Natural killer cell (primary cell): ENCODE measurements around the gene CBX7. TPM values are rescaled to one million over a fixed set of nuclear protein-coding genes. Genes with fewer than 3 reads are reported as not detected.

ENCODE experiments used
- ATAC-seq, 3 donors: fragments of 150-1000 bp in 2 of 3; fragments of 200-7000 bp in 1 of 3; cut with Tn5 transposase; 1 replicate in 1 of 3; 2 replicates in 2 of 3; pipeline ENCODE4 v1.10.0; 2021; ENCODE audit warnings: mild to moderate bottlenecking in 2 of 3, moderate library complexity in 2 of 3
- DNase-seq, 2 donors: peaks; one replicate each; pipeline versions ENCODE4 v3.0.0 to v3.0.0-alpha.2; 2013 to 2021; ENCODE audit warnings: mixed read lengths in 1 of 2
- H3K27ac ChIP-seq: one replicate; pipeline ENCODE4 v1.5.1; 2013; ENCODE audit warnings: mild to moderate bottlenecking, low read length
- H3K27me3 ChIP-seq: one replicate; pipeline ENCODE4 v1.6.1; 2013; ENCODE audit warnings: low read length; ENCODE audit not compliant: control insufficient read depth, insufficient read depth
- H3K36me3 ChIP-seq: one replicate; pipeline ENCODE4 v1.6.1; 2013; ENCODE audit warnings: low read length; ENCODE audit not compliant: control insufficient read depth, insufficient read depth
- H3K4me1 ChIP-seq: one replicate; pipeline ENCODE4 v1.6.1; 2013; ENCODE audit warnings: low read length; ENCODE audit not compliant: control insufficient read depth, insufficient read depth
- H3K4me3 ChIP-seq: one replicate; pipeline ENCODE4 v1.5.1; 2013; ENCODE audit warnings: low read length
- H3K9me3 ChIP-seq: one replicate; pipeline ENCODE4 v1.6.1; 2013; ENCODE audit warnings: low read length; ENCODE audit not compliant: control insufficient read depth, insufficient read depth
- H3K27ac Mint-ChIP-seq, 2 donors: one replicate each; pipeline ENCODE4 v1.8.0; 2022; ENCODE audit warnings: mild to moderate bottlenecking in 2 of 2, mixed read lengths in 2 of 2, moderate library complexity in 1 of 2
- H3K27me3 Mint-ChIP-seq, 2 donors: one replicate each; pipeline ENCODE4 v1.8.0; 2022; ENCODE audit warnings: low read depth in 2 of 2, mixed read lengths in 2 of 2
- H3K36me3 Mint-ChIP-seq: one replicate; pipeline ENCODE4 v1.8.0; 2022; ENCODE audit warnings: mixed read lengths
- H3K4me1 Mint-ChIP-seq, 2 donors: one replicate each; pipeline ENCODE4 v1.8.0; 2022; ENCODE audit warnings: mixed read lengths in 2 of 2
- H3K4me3 Mint-ChIP-seq: one replicate; pipeline ENCODE4 v1.8.0; 2022; ENCODE audit warnings: mild to moderate bottlenecking, moderate library complexity, mixed read lengths
- H3K9me3 Mint-ChIP-seq, 2 donors: one replicate each; pipeline ENCODE4 v1.8.0; 2022; ENCODE audit warnings: mixed read lengths in 2 of 2
- WGBS: methylation state at CpG from one replicate; pipeline ENCODE4 v1.1.7; 2013; ENCODE audit warnings: missing lambda C conversion rate; ENCODE audit not compliant: insufficient coverage; 5-methylcytosine and 5-hydroxymethylcytosine counted together
- intact Hi-C: fragments of 100-400 bp; cut with micrococcal nuclease; formaldehyde crosslinking; loops from one replicate; pipeline ENCODE4 v1.14.2; 2022
- total RNA-seq, 4 donors: library from RNA; stranded (reverse); fragments of 120-200 nt in 1 of 4; gene quantifications; one replicate each; pipeline versions ENCODE4 v1.2.3 to v1.2.4, GENCODE V29; 2013 to 2022
- TF ChIP-seq, protein P1 (sequence below): fragments of 200-600 bp; IDR thresholded peaks from one replicate; pipeline ENCODE4 v1.8.0; 2022; ENCODE audit warnings: antibody characterized with exemption

The CBX7 gene
- total RNA-seq, 3 donors from 2014 or later (not counting 1 experiment from before 2014, with no cell fraction given) = 49.6 to 52.9 (median 50.0) TPM

DNA sequence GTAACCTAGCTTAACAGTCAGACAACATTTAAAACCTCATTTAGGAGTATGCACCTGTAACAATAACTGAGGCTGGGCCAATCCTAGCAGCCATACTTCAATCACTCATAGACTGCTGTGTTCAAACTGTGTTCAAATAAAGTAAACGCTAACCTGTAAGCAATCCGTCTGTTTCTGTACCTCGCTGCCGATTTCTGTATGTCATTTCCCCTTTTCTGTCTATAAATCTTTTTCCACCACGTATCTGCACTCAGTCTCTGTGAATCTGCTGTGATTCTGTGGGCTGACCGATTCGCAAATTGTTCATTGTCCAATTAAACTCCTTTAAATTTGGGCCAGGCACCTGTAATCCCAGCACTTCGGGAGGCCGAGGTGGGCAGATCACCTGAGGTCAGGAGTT lies 43.1 kb downstream of the CBX7 start:
- 66% methylated on average over 9 of the region's 9 CpGs for WGBS
- Mint-ChIP-seq H3K27ac (no peak overlapping the region), H3K4me3 (no peak overlapping the region), H3K36me3 (no peaks in the 10 kb centered on the region), H3K4me1 (peaks cover 10 to 13% of the 10 kb centered on the region in 2 donors), H3K27me3 (no peaks in the 10 kb centered on the region), H3K9me3 (no peaks in the 10 kb centered on the region)
- TF ChIP-seq, protein P1, sequence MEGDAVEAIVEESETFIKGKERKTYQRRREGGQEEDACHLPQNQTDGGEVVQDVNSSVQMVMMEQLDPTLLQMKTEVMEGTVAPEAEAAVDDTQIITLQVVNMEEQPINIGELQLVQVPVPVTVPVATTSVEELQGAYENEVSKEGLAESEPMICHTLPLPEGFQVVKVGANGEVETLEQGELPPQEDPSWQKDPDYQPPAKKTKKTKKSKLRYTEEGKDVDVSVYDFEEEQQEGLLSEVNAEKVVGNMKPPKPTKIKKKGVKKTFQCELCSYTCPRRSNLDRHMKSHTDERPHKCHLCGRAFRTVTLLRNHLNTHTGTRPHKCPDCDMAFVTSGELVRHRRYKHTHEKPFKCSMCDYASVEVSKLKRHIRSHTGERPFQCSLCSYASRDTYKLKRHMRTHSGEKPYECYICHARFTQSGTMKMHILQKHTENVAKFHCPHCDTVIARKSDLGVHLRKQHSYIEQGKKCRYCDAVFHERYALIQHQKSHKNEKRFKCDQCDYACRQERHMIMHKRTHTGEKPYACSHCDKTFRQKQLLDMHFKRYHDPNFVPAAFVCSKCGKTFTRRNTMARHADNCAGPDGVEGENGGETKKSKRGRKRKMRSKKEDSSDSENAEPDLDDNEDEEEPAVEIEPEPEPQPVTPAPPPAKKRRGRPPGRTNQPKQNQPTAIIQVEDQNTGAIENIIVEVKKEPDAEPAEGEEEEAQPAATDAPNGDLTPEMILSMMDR = no peak
- H3K9me3 ChIP-seq = no peaks in the 10 kb centered on the region
- H3K4me1 ChIP-seq = no peaks in the 10 kb centered on the region
- intact Hi-C loops = no loop called here
- H3K27ac ChIP-seq = no peak overlapping the region
- no peaks in the 10 kb centered on the region for H3K36me3 ChIP-seq
- no peak for ATAC-seq
- H3K27me3 ChIP-seq = no peaks in the 10 kb centered on the region
- no peak for DNase-seq
- H3K4me3 ChIP-seq = no peak overlapping the region

DNA sequence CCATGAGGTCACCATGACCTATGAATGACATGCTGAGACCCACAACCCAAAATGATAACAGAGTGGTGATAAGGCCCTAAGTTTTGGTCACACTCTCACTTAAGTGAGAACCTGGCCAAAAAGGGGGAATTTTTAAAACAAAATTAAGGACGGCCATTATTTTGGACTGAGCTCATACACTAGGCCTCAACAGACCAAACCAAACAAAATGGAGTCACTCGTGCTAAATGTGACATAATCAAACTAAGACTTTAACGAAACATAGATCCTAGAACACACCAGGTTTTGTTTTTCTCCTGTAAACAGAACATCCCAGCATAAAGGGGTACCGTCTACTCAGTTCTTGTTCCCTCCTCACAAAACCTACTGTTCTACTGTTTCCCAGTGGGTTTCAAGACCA lies 44.0 kb downstream of the CBX7 start:
- H3K4me3 ChIP-seq = no peak overlapping the region
- WGBS = 98% methylated on average over 4 of the region's 4 CpGs
- Mint-ChIP-seq H3K4me3 (no peak overlapping the region), H3K27ac (no peak overlapping the region), H3K9me3 (no peaks in the 10 kb centered on the region), H3K36me3 (no peaks in the 10 kb centered on the region), H3K4me1 (peaks cover 8 to 15% of the 10 kb centered on the region in 2 donors), H3K27me3 (no peaks in the 10 kb centered on the region)
- no peaks in the 10 kb centered on the region for H3K36me3 ChIP-seq
- intact Hi-C loops = no loop called here
- no peak overlapping the region for H3K27ac ChIP-seq
- TF ChIP-seq, protein P1 = no peak
- DNase-seq (no peak), ATAC-seq (no peak)
- no peaks in the 10 kb centered on the region for H3K4me1 ChIP-seq
- no peaks in the 10 kb centered on the region for H3K9me3 ChIP-seq
- H3K27me3 ChIP-seq = no peaks in the 10 kb centered on the region

DNA sequence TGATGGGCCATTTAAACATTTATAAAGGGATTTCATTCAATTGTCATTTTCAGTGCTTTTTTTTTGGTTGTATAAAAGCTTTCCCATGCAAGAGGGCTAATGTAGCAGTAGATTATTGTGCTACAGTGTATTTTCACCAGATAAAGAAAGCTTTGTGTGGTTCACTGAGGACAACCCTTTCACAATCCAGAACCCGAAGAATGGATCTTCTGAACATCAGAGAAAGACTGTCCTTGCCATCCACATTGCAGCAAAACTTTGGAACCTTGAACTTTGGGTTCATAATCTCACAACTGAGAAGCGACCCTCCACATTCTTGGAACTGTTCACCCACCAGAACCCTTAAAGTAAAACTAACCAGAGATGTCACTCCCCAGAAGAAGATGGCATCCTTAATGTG lies 46.2 kb downstream of the CBX7 start:
- no peaks in the 10 kb centered on the region for H3K4me1 ChIP-seq
- no peak overlapping the region for H3K4me3 Mint-ChIP-seq
- TF ChIP-seq, protein P1 = no peak
- peaks cover 11 to 14% of the 10 kb centered on the region in 2 donors for H3K4me1 Mint-ChIP-seq
- no peaks in the 10 kb centered on the region for H3K36me3 Mint-ChIP-seq
- no peak for DNase-seq
- WGBS = 97% methylated on average over 2 of the region's 2 CpGs
- no peak for ATAC-seq
- H3K9me3 ChIP-seq = no peaks in the 10 kb centered on the region
- H3K9me3 Mint-ChIP-seq = no peaks in the 10 kb centered on the region
- H3K27ac Mint-ChIP-seq = no peak overlapping the region
- H3K36me3 ChIP-seq = no peaks in the 10 kb centered on the region
- H3K4me3 ChIP-seq = no peak overlapping the region
- intact Hi-C loops = no loop called here
- H3K27me3 ChIP-seq = no peaks in the 10 kb centered on the region
- H3K27me3 Mint-ChIP-seq = no peaks in the 10 kb centered on the region
- H3K27ac ChIP-seq = no peak overlapping the region

DNA sequence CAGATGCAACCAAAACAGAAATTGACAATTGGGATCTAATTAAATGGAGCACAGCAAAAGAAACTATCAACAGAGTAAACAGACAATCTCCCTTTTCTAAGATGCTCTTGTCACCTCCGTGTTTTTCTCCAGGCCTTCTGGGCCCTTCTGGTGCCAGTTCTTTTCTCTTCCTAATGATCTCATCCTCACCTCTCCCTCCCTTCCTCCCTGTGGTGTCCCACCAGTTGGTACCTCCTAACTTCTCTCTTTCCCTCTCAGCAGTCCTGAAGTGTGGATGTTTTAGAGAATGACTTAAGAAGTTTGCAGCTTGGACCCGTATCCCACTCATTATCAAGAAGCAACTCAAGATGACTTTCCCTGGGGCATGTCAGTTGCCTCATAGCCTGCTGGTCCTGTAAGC lies 49.0 kb downstream of the CBX7 start:
- H3K27me3 Mint-ChIP-seq = no peaks in the 10 kb centered on the region
- TF ChIP-seq, protein P1 = no peak
- no peaks in the 10 kb centered on the region for H3K36me3 ChIP-seq
- 89% methylated on average over 2 of the region's 2 CpGs for WGBS
- H3K4me1 ChIP-seq = peaks cover 24% of the 10 kb centered on the region
- H3K27ac ChIP-seq = no peak overlapping the region
- no peaks in the 10 kb centered on the region for H3K9me3 ChIP-seq
- no peaks in the 10 kb centered on the region for H3K27me3 ChIP-seq
- H3K27ac Mint-ChIP-seq = no peak overlapping the region
- no peaks in the 10 kb centered on the region for H3K9me3 Mint-ChIP-seq
- H3K4me1 Mint-ChIP-seq = peaks cover 18 to 19% of the 10 kb centered on the region in 2 donors
- H3K4me3 ChIP-seq = no peak overlapping the region
- H3K36me3 Mint-ChIP-seq = no peaks in the 10 kb centered on the region
- ATAC-seq (no peak), DNase-seq (no peak)
- H3K4me3 Mint-ChIP-seq = no peak overlapping the region
- intact Hi-C loops = no loop called here
